AG04450 (cell line): ENCODE results near the gene ANXA2R. TPM values are rescaled to one million over a fixed set of nuclear protein-coding genes. Genes with fewer than 3 reads are reported as not detected.

Experiments
- CTCF ChIA-PET: fragments of 300-600, 350-600 bp; formaldehyde crosslinking; extraction: SDS; loops from one replicate; lab custom pipeline; 2022; ENCODE audit warnings: antibody characterized with exemption, inconsistent platforms; lab: Charles Lee
- POLR2A ChIA-PET: fragments of 350-600 bp; formaldehyde crosslinking; extraction: SDS; loops from one replicate; lab custom pipeline; 2021; ENCODE audit warnings: antibody characterized with exemption, inconsistent platforms; lab: Yijun Ruan, JAX
- DNase-seq: peaks from one replicate; pipeline ENCODE4 v3.0.0-alpha.2; 2011; ENCODE audit warnings: low read depth, low spot score
- H3K27ac ChIP-seq: one replicate; pipeline ENCODE4 v1.5.1; 2012; ENCODE audit warnings: low read depth, low read length, control low read depth
- H3K27me3 ChIP-seq: one replicate; pipeline ENCODE4 v1.6.0; 2012; ENCODE audit warnings: low read length; ENCODE audit not compliant: control insufficient read depth, insufficient read depth
- H3K4me3 ChIP-seq: 2 replicates; pipeline ENCODE4 v1.5.1; 2011; ENCODE audit warnings: mild to moderate bottlenecking, low read depth, low read length, control low read depth
- H3K9me3 ChIP-seq: 2 replicates; pipeline ENCODE4 v1.5.1; 2012; ENCODE audit warnings: low read length; ENCODE audit not compliant: control insufficient read depth, insufficient read depth
- polyA plus RNA-seq: library from polyadenylated mRNA; depleted of rRNA; stranded (reverse); fragments of >200 nt; gene quantifications from 2 replicates; pipeline ENCODE4 v1.2.3, GENCODE V29; 2011
- TF ChIP-seq, protein P1 (sequence below): IDR thresholded peaks from 2 replicates; pipeline ENCODE4 v1.5.1; 2011; ENCODE audit warnings: low read depth, low read length, control low read depth, inconsistent platforms

The ANXA2R gene
- polyA plus RNA-seq, 1 experiment = 3.7 TPM

- Histone ChIP-seq H3K9me3 (no peaks in the 10 kb centered on the region; the same call in 1 of the 2 replicates), H3K4me3 (peak overlapping the region; percentile 83), H3K27ac (peak overlapping the region; percentile 91), H3K27me3 (no peaks in the 10 kb centered on the region)
- ChIA-PET CTCF (interaction anchor here (0.7 to 6.4 kb wide), 8 partner anchors 12 to 130 kb away, joined by 3 to 48 read pairs (median 18); no protein-coding TSS in a partner anchor), POLR2A (interaction anchor here (1.0 to 3.9 kb wide), 7 partner anchors 19 to 274 kb away, joined by 3 to 26 read pairs (median 5); partner anchors contain the start of gene HMGCS1)
- TF ChIP-seq, protein P1, sequence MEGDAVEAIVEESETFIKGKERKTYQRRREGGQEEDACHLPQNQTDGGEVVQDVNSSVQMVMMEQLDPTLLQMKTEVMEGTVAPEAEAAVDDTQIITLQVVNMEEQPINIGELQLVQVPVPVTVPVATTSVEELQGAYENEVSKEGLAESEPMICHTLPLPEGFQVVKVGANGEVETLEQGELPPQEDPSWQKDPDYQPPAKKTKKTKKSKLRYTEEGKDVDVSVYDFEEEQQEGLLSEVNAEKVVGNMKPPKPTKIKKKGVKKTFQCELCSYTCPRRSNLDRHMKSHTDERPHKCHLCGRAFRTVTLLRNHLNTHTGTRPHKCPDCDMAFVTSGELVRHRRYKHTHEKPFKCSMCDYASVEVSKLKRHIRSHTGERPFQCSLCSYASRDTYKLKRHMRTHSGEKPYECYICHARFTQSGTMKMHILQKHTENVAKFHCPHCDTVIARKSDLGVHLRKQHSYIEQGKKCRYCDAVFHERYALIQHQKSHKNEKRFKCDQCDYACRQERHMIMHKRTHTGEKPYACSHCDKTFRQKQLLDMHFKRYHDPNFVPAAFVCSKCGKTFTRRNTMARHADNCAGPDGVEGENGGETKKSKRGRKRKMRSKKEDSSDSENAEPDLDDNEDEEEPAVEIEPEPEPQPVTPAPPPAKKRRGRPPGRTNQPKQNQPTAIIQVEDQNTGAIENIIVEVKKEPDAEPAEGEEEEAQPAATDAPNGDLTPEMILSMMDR = peak; percentile 25; the same call in 1 of the 2 replicates
- no peak for DNase-seq
These were observed 440 bp downstream of the ANXA2R start for GRCh38 chr5:43039471-43040286.

- Histone ChIP-seq H3K27ac (peak overlapping the region; percentile 91), H3K27me3 (no peaks in the 10 kb centered on the region), H3K9me3 (no peaks in the 10 kb centered on the region; the same call in 1 of the 2 replicates), H3K4me3 (peak overlapping the region; percentile 83)
- ChIA-PET CTCF (interaction anchor here (1.0 to 6.4 kb wide), 4 partner anchors 19 to 130 kb away, joined by 5 to 48 read pairs (median 24); no protein-coding TSS in a partner anchor), POLR2A (interaction anchor here (1.0 to 3.9 kb wide), 7 partner anchors 19 to 274 kb away, joined by 3 to 26 read pairs (median 5); partner anchors contain the start of gene HMGCS1)
- no peak for DNase-seq
- TF ChIP-seq, protein P1 = no peak
These were observed 1.0 kb downstream of the ANXA2R start for GRCh38 chr5:43039152-43039470.

DNA sequence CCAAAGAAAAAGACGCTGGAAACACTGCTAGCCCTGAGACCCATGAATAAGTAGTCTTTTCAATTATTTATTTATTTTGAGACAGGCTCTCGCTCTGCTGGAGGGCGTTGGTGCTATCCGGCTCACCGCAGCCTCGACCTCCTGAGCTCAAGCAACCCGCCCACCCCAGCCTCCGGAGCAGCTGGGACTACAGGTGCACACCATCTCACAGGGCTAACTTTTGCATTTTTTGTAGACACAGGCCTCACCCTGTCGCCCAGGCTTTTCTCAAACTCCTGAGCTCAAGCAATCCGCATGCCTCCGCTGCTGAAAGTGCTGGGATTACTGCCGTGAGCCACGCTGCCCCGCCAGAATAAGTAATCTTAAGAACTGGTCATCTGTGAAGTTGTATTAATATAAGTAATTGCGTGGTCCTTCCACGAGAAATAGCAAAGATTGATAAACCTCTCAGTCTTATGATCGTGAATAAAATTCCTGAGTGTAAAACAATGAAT lies 1.6 kb downstream of the ANXA2R start:
- CTCF ChIA-PET = interaction anchor here (1.0 to 6.4 kb wide), 5 partner anchors 19 to 129 kb away, joined by 3 to 48 read pairs (median 11); no protein-coding TSS in a partner anchor
- POLR2A ChIA-PET = interaction anchor here (0.6 to 3.9 kb wide), 9 partner anchors 18 to 275 kb away, joined by 3 to 26 read pairs (median 5); partner anchors contain the start of gene HMGCS1
- TF ChIP-seq, protein P1 = no peak
- Histone ChIP-seq H3K27me3 (no peaks in the 10 kb centered on the region), H3K4me3 (peak overlapping the region; percentile 65), H3K9me3 (no peaks in the 10 kb centered on the region; the same call in 1 of the 2 replicates), H3K27ac (peak overlapping the region; percentile 93)
- DNase-seq = no peak

DNA sequence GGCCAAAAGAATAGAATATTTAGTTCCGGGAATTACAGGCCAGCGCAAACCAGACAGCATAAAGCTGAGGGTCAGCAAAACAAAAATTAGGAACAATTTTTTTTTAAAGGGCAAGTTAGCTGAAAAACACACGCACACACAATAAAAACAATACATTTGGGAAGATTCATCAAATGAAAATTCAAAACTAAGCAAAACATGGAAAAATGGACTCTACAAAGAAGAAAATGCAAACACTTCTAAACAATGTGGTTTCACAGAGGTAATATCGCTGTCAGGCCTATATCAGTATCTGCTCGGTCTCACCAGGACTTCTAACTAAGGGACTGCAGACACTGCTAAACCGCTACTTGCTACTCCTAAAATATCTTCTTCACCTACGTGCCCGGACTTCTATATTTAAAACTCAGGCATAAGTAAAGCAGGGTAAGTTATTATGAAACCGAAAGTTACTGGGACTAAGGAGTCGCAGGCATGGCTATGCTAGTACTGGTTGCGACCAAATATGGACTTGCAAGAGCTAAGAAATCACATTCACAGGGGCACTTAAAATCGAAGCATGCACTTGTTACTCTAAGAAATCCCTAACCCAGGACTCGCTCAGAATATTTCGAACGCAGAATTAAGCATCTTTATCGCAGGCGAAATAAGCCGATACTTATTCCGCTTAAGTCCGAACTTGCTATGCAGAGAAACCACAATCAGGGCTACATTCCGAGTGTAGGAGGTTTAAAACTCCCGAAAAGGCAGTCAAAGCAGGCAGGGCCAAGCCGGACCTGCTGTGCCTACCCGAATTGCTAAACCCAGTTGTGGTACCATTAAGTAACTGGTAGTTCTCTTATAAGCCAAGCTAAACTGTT lies 2.3 kb downstream of the ANXA2R start:
- POLR2A ChIA-PET = interaction anchor here (1.8 to 3.9 kb wide), 5 partner anchors 18 to 45 kb away, joined by 5 to 26 read pairs (median 11); no protein-coding TSS in a partner anchor
- TF ChIP-seq, protein P1 = no peak

More for the DNA sequence above, 2.3 kb downstream of the ANXA2R start:
- Histone ChIP-seq H3K27me3 (no peaks in the 10 kb centered on the region), H3K4me3 (peak overlapping the region; percentile 65), H3K27ac (peak overlapping the region; percentile 93), H3K9me3 (no peaks in the 10 kb centered on the region; the same call in 1 of the 2 replicates)
- no peak for DNase-seq
- CTCF ChIA-PET = interaction anchor here (0.7 to 6.4 kb wide), 8 partner anchors 18 to 352 kb away, joined by 3 to 48 read pairs (median 4); no protein-coding TSS in a partner anchor
